WERI-Rb-1 (cell line): ENCODE measurements around the gene CXXC4.

Source experiments
- DNase-seq: peaks from one replicate; pipeline ENCODE4 v3.0.0-alpha.2; 2020
- H3K27ac ChIP-seq: fragments of 250-450 bp; sonication (Bioruptor Pico); 2 replicates; pipeline ENCODE4 v1.5.1; 2020; ENCODE audit warnings: mild to moderate bottlenecking, moderate library complexity
- H3K27me3 ChIP-seq: fragments of 250-450 bp; sonication (Bioruptor Pico); 2 replicates; pipeline ENCODE4 v1.5.1; 2021; ENCODE audit warnings: mild to moderate bottlenecking, low read depth, moderate library complexity; ENCODE audit not compliant: insufficient read depth, severe bottlenecking
- H3K36me3 ChIP-seq: fragments of 250-450 bp; sonication (Bioruptor Pico); 2 replicates; pipeline ENCODE4 v1.5.1; 2020; ENCODE audit warnings: mild to moderate bottlenecking, moderate library complexity
- H3K4me3 ChIP-seq: 2 replicates; pipeline ENCODE4 v1.5.1; 2011; ENCODE audit warnings: low read depth, mild to moderate bottlenecking, control low read depth, low read length
- H3K9me3 ChIP-seq: fragments of 250-450 bp; sonication (Bioruptor Pico); 2 replicates; pipeline ENCODE4 v1.5.1; 2021; ENCODE audit warnings: mild to moderate bottlenecking, moderate library complexity; ENCODE audit not compliant: severe bottlenecking
- CTCF ChIP-seq: IDR thresholded peaks from 2 replicates; pipeline ENCODE4 v1.5.1; 2011; ENCODE audit warnings: low read depth, mild to moderate bottlenecking, control low read depth, inconsistent platforms, low read length

CXXC4 gene

GRCh38 chr4:104486716-104487504 lies 7.8 kb downstream of the CXXC4 start:
- DNase-seq: peak; percentile 47
- H3K27me3 ChIP-seq: no peaks in the 10 kb centered on the region
- TF ChIP-seq CTCF: no peak
- H3K9me3 ChIP-seq: no peaks in the 10 kb centered on the region
- H3K36me3 ChIP-seq: no peaks in the 10 kb centered on the region
- H3K27ac ChIP-seq: no peak overlapping the region
- no peak overlapping the region for H3K4me3 ChIP-seq

- H3K9me3 ChIP-seq: no peaks in the 10 kb centered on the region
- no peak for TF ChIP-seq CTCF
Observed at GRCh38 chr4:104475652-104476051, 19.0 kb downstream of the CXXC4 start.

GRCh38 chr4:104472766-104473165 lies 21.9 kb downstream of the CXXC4 start:
- H3K9me3 ChIP-seq: no peaks in the 10 kb centered on the region
- H3K36me3 ChIP-seq: no peaks in the 10 kb centered on the region; the same call in 1 of the 2 replicates
- H3K27ac ChIP-seq: no peak overlapping the region
- no peak for DNase-seq
- no peaks in the 10 kb centered on the region for H3K27me3 ChIP-seq
- H3K4me3 ChIP-seq: no peak overlapping the region
- no peak for TF ChIP-seq CTCF

More at GRCh38 chr4:104475652-104476051, 19.0 kb downstream of the CXXC4 start:
- H3K27ac ChIP-seq: no peak overlapping the region
- H3K4me3 ChIP-seq: no peak overlapping the region
- no peaks in the 10 kb centered on the region for H3K27me3 ChIP-seq
- no peaks in the 10 kb centered on the region; the same call in 1 of the 2 replicates for H3K36me3 ChIP-seq
- peak; percentile 52 for DNase-seq

GRCh38 chr4:104470770-104471169 lies 23.9 kb downstream of the CXXC4 start:
- H3K27me3 ChIP-seq: no peaks in the 10 kb centered on the region
- H3K4me3 ChIP-seq: no peak overlapping the region
- no peaks in the 10 kb centered on the region; the same call in 1 of the 2 replicates for H3K36me3 ChIP-seq
- H3K27ac ChIP-seq: no peak overlapping the region
- DNase-seq: no peak
- H3K9me3 ChIP-seq: no peaks in the 10 kb centered on the region
- no peak for TF ChIP-seq CTCF

GRCh38 chr4:104469794-104470193 lies 24.9 kb downstream of the CXXC4 start:
- TF ChIP-seq CTCF: no peak

More at GRCh38 chr4:104469794-104470193, 24.9 kb downstream of the CXXC4 start:
- no peaks in the 10 kb centered on the region for H3K27me3 ChIP-seq
- H3K9me3 ChIP-seq: no peaks in the 10 kb centered on the region
- H3K36me3 ChIP-seq: no peaks in the 10 kb centered on the region; the same call in 1 of the 2 replicates
- H3K27ac ChIP-seq: no peak overlapping the region
- H3K4me3 ChIP-seq: no peak overlapping the region
- DNase-seq: no peak
